Measurements from ENCODE around the gene LYPD6. TPM values are rescaled to one million over a fixed set of nuclear protein-coding genes. Genes with fewer than 3 reads are reported as not detected.
A peak's percentile ranks its signal among the peaks of the same experiment; 100 is the strongest.

LYPD6 gene
- polyA plus RNA-seq, 1 of the 3 experiments (the other 2 are of a cell fraction): 8.1 TPM

- CTCF ChIA-PET: no interaction called here
- Histone ChIP-seq H4K20me1 (ENCODE audit: insufficient read depth) (no peaks in the 10 kb centered on the region), H3K9me2 (no peaks in the 10 kb centered on the region), H3K27me3 (ENCODE audit: insufficient read depth) (no peaks in the 10 kb centered on the region), H2AFZ (ENCODE audit: low read depth) (no peak overlapping the region), H3K4me2 (no peak overlapping the region), H3K9ac (no peak overlapping the region), H3F3A (replicated peaks; ENCODE audit: insufficient read depth) (no peaks in the 10 kb centered on the region), H3K4me1 (ENCODE audit: control insufficient read depth in 1 of 2, insufficient read depth in 2 of 2, low read depth in 1 of 2, low read length in 1 of 2) (peaks cover 0 to 2% of the 10 kb centered on the region in 2 experiments; a peak in 2 of 4 replicates), H3K79me2 (ENCODE audit: insufficient read depth) (no peaks in the 10 kb centered on the region), H3K36me3 (replicated peaks in 1 of 2; ENCODE audit: control insufficient read depth in 1 of 2, insufficient read depth in 2 of 2, low read length in 1 of 2) (no peaks in the 10 kb centered on the region), H3K9me3 (no peaks in the 10 kb centered on the region), H3K4me3 (ENCODE audit: low read depth in 2 of 2, low read length in 1 of 2) (no peak overlapping the region), H3K27ac (ENCODE audit: low read depth in 2 of 2, low read length in 1 of 2) (no peak overlapping the region; a peak in 1 of 4 replicates)
- TF ChIP-seq FOSL2 (IDR thresholded peaks at IDR 0.05; ENCODE audit: borderline replicate concordance, low read depth): no peak
- TF ChIP-seq EZH2phosphoT487 (IDR thresholded peaks at IDR 0.05; ENCODE audit: borderline replicate concordance, low read depth): no peak
- no peak for TF ChIP-seq NFIC (IDR thresholded peaks at IDR 0.05; ENCODE audit: borderline replicate concordance)
- TF ChIP-seq GATA2 (CRISPR knock-in tag; IDR thresholded peaks at IDR 0.05): no peak
- 0 out of 2 replicates have a peak, but pooled peaks have one; percentile 43 for TF ChIP-seq PBX3 (IDR thresholded peaks at IDR 0.05)
- no peak for TF ChIP-seq USF1 (IDR thresholded peaks at IDR 0.05; ENCODE audit: borderline replicate concordance, low read depth)
- TF ChIP-seq CHD2 (IDR thresholded peaks at IDR 0.05; ENCODE audit: low read length, partially characterized antibody): no peak
- 39% methylated on average over 2 of the region's 2 CpGs for WGBS (ENCODE audit: low lambda C conversion rate)
- POLR2A ChIA-PET: no interaction called here
- no peak for DNase-seq
These were observed 92.1 kb downstream of the LYPD6 start for GRCh38 chr2:149422337-149422990.

GRCh38 chr2:149422991-149423338 is 92.6 kb downstream of the LYPD6 start:
- CTCF ChIA-PET: interaction anchor here (0.5 to 1.1 kb wide), 2 partner anchors 138 to 1372 kb away, joined by 3 to 4 read pairs; no protein-coding TSS in a partner anchor
- TF ChIP-seq NRF1 (IDR thresholded peaks at IDR 0.05; ENCODE audit: low read depth, low read length) (no peak), REST (IDR thresholded peaks at IDR 0.05; ENCODE audit: low read depth, low read length) (no peak), EZH2phosphoT487 (IDR thresholded peaks at IDR 0.05; ENCODE audit: borderline replicate concordance, low read depth) (no peak), RFX5 (IDR thresholded peaks at IDR 0.05; ENCODE audit: low read length) (no peak), YY1 (IDR thresholded peaks at IDR 0.05; ENCODE audit: low read depth) (no peak), TCF12 (IDR thresholded peaks at IDR 0.05) (no peak), FOXM1 (IDR thresholded peaks at IDR 0.05; ENCODE audit: low read depth) (no peak), GABPA (IDR thresholded peaks at IDR 0.05; ENCODE audit: low read depth) (no peak), MEF2A (IDR thresholded peaks at IDR 0.05; ENCODE audit: borderline replicate concordance, low read depth) (no peak), SIN3A (IDR thresholded peaks at IDR 0.05; ENCODE audit: borderline replicate concordance, low read depth, low read length) (no peak), SMC3 (IDR thresholded peaks at IDR 0.05; ENCODE audit: low read depth, low read length) (no peak), FOSL2 (IDR thresholded peaks at IDR 0.05; ENCODE audit: borderline replicate concordance, low read depth) (no peak), POLR2AphosphoS5 (IDR thresholded peaks at IDR 0.05; ENCODE audit: low read depth, low read length) (no peak), ZBTB33 (IDR thresholded peaks at IDR 0.05; ENCODE audit: borderline replicate concordance, low read depth) (no peak), FOXJ3 (CRISPR knock-in tag; IDR thresholded peaks at IDR 0.05) (no peak), NFIC (IDR thresholded peaks at IDR 0.05; ENCODE audit: borderline replicate concordance) (no peak), RXRA (IDR thresholded peaks at IDR 0.05; ENCODE audit: borderline replicate concordance, low read depth) (no peak), RAD21 (IDR thresholded peaks at IDR 0.05; ENCODE audit: low read length) (no peak)

More at GRCh38 chr2:149422991-149423338, 92.6 kb downstream of the LYPD6 start:
- H3F3A ChIP-seq (replicated peaks; ENCODE audit: insufficient read depth): no peaks in the 10 kb centered on the region
- DNase-seq: no peak
- peaks cover 0 to 2% of the 10 kb centered on the region in 2 experiments; a peak in 2 of 4 replicates for H3K4me1 ChIP-seq (ENCODE audit: control insufficient read depth in 1 of 2, insufficient read depth in 2 of 2, low read depth in 1 of 2, low read length in 1 of 2)
- H3K79me2 ChIP-seq (ENCODE audit: insufficient read depth): no peaks in the 10 kb centered on the region
- H3K9me3 ChIP-seq: no peaks in the 10 kb centered on the region
- no peaks in the 10 kb centered on the region for H4K20me1 ChIP-seq (ENCODE audit: insufficient read depth)
- H3K9me2 ChIP-seq: no peaks in the 10 kb centered on the region
- H3K4me2 ChIP-seq: no peak overlapping the region
- POLR2A ChIA-PET: no interaction called here
- no peaks in the 10 kb centered on the region for H3K36me3 ChIP-seq (replicated peaks in 1 of 2; ENCODE audit: control insufficient read depth in 1 of 2, insufficient read depth in 2 of 2, low read length in 1 of 2)
- H3K9ac ChIP-seq: no peak overlapping the region
- no peaks in the 10 kb centered on the region for H3K27me3 ChIP-seq (ENCODE audit: insufficient read depth)
- H3K4me3 ChIP-seq (ENCODE audit: low read depth in 2 of 2, low read length in 1 of 2): no peak overlapping the region
- no peak overlapping the region for H2AFZ ChIP-seq (ENCODE audit: low read depth)
- no peak overlapping the region; a peak in 1 of 4 replicates for H3K27ac ChIP-seq (ENCODE audit: low read depth in 2 of 2, low read length in 1 of 2)
